Measurements from ENCODE around the gene MDN1. TPM values are rescaled to one million over a fixed set of nuclear protein-coding genes. Genes with fewer than 3 reads are reported as not detected.
A peak's percentile ranks its signal among the peaks of the same experiment; 100 is the strongest.

The MDN1 gene
- total RNA-seq, 1 donor = 21.4 TPM

- Histone ChIP-seq H4K20me1 (ENCODE audit: insufficient read depth, low read length) (no peaks in the 10 kb centered on the region), H3K27me3 (ENCODE audit: insufficient read depth, low read length) (no peaks in the 10 kb centered on the region), H3K27ac (ENCODE audit: low read depth, low read length) (no peak overlapping the region), H3K4me1 (ENCODE audit: insufficient read depth, low read length) (peaks cover 6% of the 10 kb centered on the region), H3K36me3 (ENCODE audit: insufficient read depth, low read length) (no peaks in the 10 kb centered on the region), H3K4me3 (ENCODE audit: insufficient read depth, low read length) (no peak overlapping the region), H3K79me2 (ENCODE audit: insufficient read depth, low read length) (no peaks in the 10 kb centered on the region), H3K9me3 (ENCODE audit: low read depth, low read length) (no peaks in the 10 kb centered on the region), H3K4me2 (ENCODE audit: insufficient read depth, low read length) (no peak overlapping the region), H2AFZ (ENCODE audit: low read length) (no peak overlapping the region)
- no peak for DNase-seq (ENCODE audit: insufficient read length, low spot score, missing footprints)
- TF ChIP-seq CTCF (IDR thresholded peaks at IDR 0.05; ENCODE audit: extremely low read depth, low read depth, low read length) = no peak
These were observed 207.9 kb downstream of the MDN1 start for GRCh38 chr6:89611666-89612065.

GRCh38 chr6:89610149-89610642, 209.4 kb downstream of the MDN1 start:
- Histone ChIP-seq H3K27me3 (ENCODE audit: insufficient read depth, low read length) (no peaks in the 10 kb centered on the region), H4K20me1 (ENCODE audit: insufficient read depth, low read length) (no peaks in the 10 kb centered on the region), H3K36me3 (ENCODE audit: insufficient read depth, low read length) (no peaks in the 10 kb centered on the region), H3K9me3 (ENCODE audit: low read depth, low read length) (no peaks in the 10 kb centered on the region), H3K4me1 (ENCODE audit: insufficient read depth, low read length) (peaks cover 6% of the 10 kb centered on the region), H3K27ac (ENCODE audit: low read depth, low read length) (no peak overlapping the region), H3K4me2 (ENCODE audit: insufficient read depth, low read length) (no peak overlapping the region), H2AFZ (ENCODE audit: low read length) (no peak overlapping the region), H3K79me2 (ENCODE audit: insufficient read depth, low read length) (no peaks in the 10 kb centered on the region), H3K4me3 (ENCODE audit: insufficient read depth, low read length) (no peak overlapping the region)
- TF ChIP-seq CTCF (IDR thresholded peaks at IDR 0.05; ENCODE audit: extremely low read depth, low read depth, low read length) = peak; percentile 74
- DNase-seq (ENCODE audit: insufficient read length, low spot score, missing footprints) = peak; percentile 87

- no peaks in the 10 kb centered on the region for H3K27me3 ChIP-seq (ENCODE audit: insufficient read depth, low read length)
- no peak for DNase-seq (ENCODE audit: insufficient read length, low spot score, missing footprints)
- H3K9me3 ChIP-seq (ENCODE audit: low read depth, low read length) = no peaks in the 10 kb centered on the region
- H3K4me1 ChIP-seq (ENCODE audit: insufficient read depth, low read length) = no peaks in the 10 kb centered on the region
- H3K79me2 ChIP-seq (ENCODE audit: insufficient read depth, low read length) = no peaks in the 10 kb centered on the region
- no peaks in the 10 kb centered on the region for H4K20me1 ChIP-seq (ENCODE audit: insufficient read depth, low read length)
- no peak for TF ChIP-seq CTCF (IDR thresholded peaks at IDR 0.05; ENCODE audit: extremely low read depth, low read depth, low read length)
- no peaks in the 10 kb centered on the region for H3K36me3 ChIP-seq (ENCODE audit: insufficient read depth, low read length)
- H2AFZ ChIP-seq (ENCODE audit: low read length) = no peak overlapping the region
- H3K4me3 ChIP-seq (ENCODE audit: insufficient read depth, low read length) = no peak overlapping the region
- H3K27ac ChIP-seq (ENCODE audit: low read depth, low read length) = no peak overlapping the region
- no peak overlapping the region for H3K4me2 ChIP-seq (ENCODE audit: insufficient read depth, low read length)
These were observed 213.7 kb downstream of the MDN1 start for GRCh38 chr6:89605861-89606260.

- H3K27me3 ChIP-seq (ENCODE audit: insufficient read depth, low read length) = no peaks in the 10 kb centered on the region
- no peak for DNase-seq (ENCODE audit: insufficient read length, low spot score, missing footprints)
- H3K36me3 ChIP-seq (ENCODE audit: insufficient read depth, low read length) = no peaks in the 10 kb centered on the region
- no peaks in the 10 kb centered on the region for H3K4me1 ChIP-seq (ENCODE audit: insufficient read depth, low read length)
- no peak overlapping the region for H3K27ac ChIP-seq (ENCODE audit: low read depth, low read length)
- H3K4me3 ChIP-seq (ENCODE audit: insufficient read depth, low read length) = no peak overlapping the region
- no peak overlapping the region for H2AFZ ChIP-seq (ENCODE audit: low read length)
- no peaks in the 10 kb centered on the region for H3K9me3 ChIP-seq (ENCODE audit: low read depth, low read length)
- no peak overlapping the region for H3K4me2 ChIP-seq (ENCODE audit: insufficient read depth, low read length)
- H3K79me2 ChIP-seq (ENCODE audit: insufficient read depth, low read length) = no peaks in the 10 kb centered on the region
- H4K20me1 ChIP-seq (ENCODE audit: insufficient read depth, low read length) = no peaks in the 10 kb centered on the region
- no peak for TF ChIP-seq CTCF (IDR thresholded peaks at IDR 0.05; ENCODE audit: extremely low read depth, low read depth, low read length)
These were observed 214.9 kb downstream of the MDN1 start for GRCh38 chr6:89604653-89605052.

All from osteoblast (primary cell).